Measurements from ENCODE around the gene JMJD4.

- TF ChIP-seq SIN3A (IDR thresholded peaks at IDR 0.05; ENCODE audit: low read depth) = no peak
- TF ChIP-seq CTCF (IDR thresholded peaks at IDR 0.05 in 2 of 3, conservative IDR thresholded peaks at IDR 0.05 in 1 of 3; ENCODE audit: borderline replicate concordance in 1 of 3, insufficient read depth in 1 of 3, low read depth in 2 of 3, low read length in 2 of 3) = no peak
- no peak for TF ChIP-seq EGR1 (IDR thresholded peaks at IDR 0.05; ENCODE audit: low read depth)
- no peak for TF ChIP-seq POLR2AphosphoS5 (IDR thresholded peaks at IDR 0.05; ENCODE audit: low read depth, low read length)
- TF ChIP-seq MAX (IDR thresholded peaks at IDR 0.05) = no peak
- TF ChIP-seq EZH2 (IDR thresholded peaks at IDR 0.05) = no peak
- TF ChIP-seq ZFX (IDR thresholded peaks at IDR 0.05) = no peak
- no peak for TF ChIP-seq POLR2A (IDR thresholded peaks at IDR 0.05; ENCODE audit: borderline replicate concordance, extremely low read depth, insufficient read depth, insufficient read length)
- TF ChIP-seq ELF1 (IDR thresholded peaks at IDR 0.05; ENCODE audit: borderline replicate concordance, low read depth) = no peak
- TF ChIP-seq CEBPB (IDR thresholded peaks at IDR 0.05; ENCODE audit: low read depth) = no peak
- no peak for TF ChIP-seq YY1 (IDR thresholded peaks at IDR 0.05; ENCODE audit: extremely low read depth, insufficient replicate concordance, low read depth, low read length)
- TF ChIP-seq TCF7L2 (IDR thresholded peaks at IDR 0.05; ENCODE audit: borderline replicate concordance, extremely low read depth, insufficient read depth, insufficient read length) = no peak
- TF ChIP-seq EZH2phosphoT487 (IDR thresholded peaks at IDR 0.05; ENCODE audit: borderline replicate concordance) = no peak
Observed at GRCh38 chr1:227726924-227727599, 8.0 kb downstream of the JMJD4 start.
